Lower leg skin (tissue), 4 donors: ENCODE measurements around the gene CHD6. TPM values are rescaled to one million over a fixed set of nuclear protein-coding genes. Genes with fewer than 3 reads are reported as not detected.

Source experiments
- DNase-seq, 2 donors: peaks; one replicate each; pipeline ENCODE4 v3.0.0-alpha.2; 2019; ENCODE audit warnings: low spot score in 2 of 2
- H3K4me3 ChIP-seq: fragments of 200-600 bp; sonication (generic); 2 replicates; pipeline ENCODE4 v1.5.1; 2017; ENCODE audit warnings: mild to moderate bottlenecking, low read depth; ENCODE audit not compliant: poor library complexity, severe bottlenecking
- CTCF ChIP-seq, 3 donors: fragments of 450-650 bp; IDR thresholded peaks; one replicate each; pipeline ENCODE4 v1.5.1; 2016; ENCODE audit warnings: antibody characterized with exemption in 3 of 3, mild to moderate bottlenecking in 3 of 3, moderate library complexity in 2 of 3
- POLR2A ChIP-seq, 2 donors: fragments of 450-650 bp; IDR thresholded peaks; one replicate each; pipeline ENCODE4 v1.6.1; 2016 to 2017; ENCODE audit warnings: antibody characterized with exemption in 2 of 2, mild to moderate bottlenecking in 1 of 2, moderate library complexity in 1 of 2
- WGBS, 2 donors: methylation state at CpG; one replicate each; pipeline ENCODE4 v1.1.5; 2018; 5-methylcytosine and 5-hydroxymethylcytosine counted together
- intact Hi-C: fragments of 100-400 bp; cut with DNase I; formaldehyde crosslinking; loops from one replicate; pipeline ENCODE4 v1.15.0; 2023; ENCODE audit warnings: low total_unique reads
- total RNA-seq, 4 donors: library from RNA; depleted of rRNA; stranded (reverse); fragments of >200 nt; gene quantifications; one replicate each; pipeline ENCODE4 v1.1.0, GENCODE V29; 2016

CHD6 gene
- total RNA-seq, 4 donors from 2014 or later, result 29.7 to 40.1 (median 37.7) TPM

GRCh38 chr20:41418739-41419293, 199.4 kb downstream of the CHD6 start:
- TF ChIP-seq POLR2A (IDR thresholded peaks at IDR 0.05) (no peak), CTCF (IDR thresholded peaks at IDR 0.05) (no peak)
- no peak overlapping the region for H3K4me3 ChIP-seq

GRCh38 chr20:41418031-41418430, 200.1 kb downstream of the CHD6 start:
- WGBS, 2 donors, result 91 to 92% methylated on average over 5 of the region's 5 CpGs
- intact Hi-C loops, result no loop called here
- no peak overlapping the region for H3K4me3 ChIP-seq
- TF ChIP-seq POLR2A (IDR thresholded peaks at IDR 0.05) (no peak), CTCF (IDR thresholded peaks at IDR 0.05) (no peak)
- DNase-seq, result no peak

More at GRCh38 chr20:41418739-41419293, 199.4 kb downstream of the CHD6 start:
- intact Hi-C loops, result no loop called here
- DNase-seq, result no peak
- WGBS, 2 donors, result 95% methylated on average over 7 of the region's 7 CpGs

- no peak for DNase-seq
- intact Hi-C loops, result no loop called here
- H3K4me3 ChIP-seq, result no peak overlapping the region
- TF ChIP-seq POLR2A (IDR thresholded peaks at IDR 0.05), result no peak
- TF ChIP-seq CTCF (IDR thresholded peaks at IDR 0.05), result no peak
- WGBS, 2 donors, result 93 to 97% methylated on average over 8 of the region's 8 CpGs
These were observed 203.0 kb downstream of the CHD6 start for GRCh38 chr20:41415191-41415590.

GRCh38 chr20:41413169-41413568, 205.0 kb downstream of the CHD6 start:
- no peak overlapping the region for H3K4me3 ChIP-seq
- DNase-seq, result no peak
- TF ChIP-seq CTCF (IDR thresholded peaks at IDR 0.05), result no peak
- TF ChIP-seq POLR2A (IDR thresholded peaks at IDR 0.05), result no peak
- intact Hi-C loops, result no loop called here
- 84 to 85% methylated on average over 5 of the region's 5 CpGs for WGBS, 2 donors

GRCh38 chr20:41412324-41413120, 205.7 kb downstream of the CHD6 start:
- 84 to 90% methylated on average over 12 of the region's 12 CpGs for WGBS, 2 donors
- DNase-seq, result no peak
- TF ChIP-seq POLR2A (IDR thresholded peaks at IDR 0.05) (no peak), CTCF (IDR thresholded peaks at IDR 0.05) (no peak)
- H3K4me3 ChIP-seq, result no peak overlapping the region
- intact Hi-C loops, result no loop called here
